Activated B cell treated with CpG ODN at 0.5 μM for 24 hours (primary cell): ENCODE measurements around the gene GALNT1. TPM values are rescaled to one million over a fixed set of nuclear protein-coding genes. Genes with fewer than 3 reads are reported as not detected.
A peak's percentile ranks its signal among the peaks of the same experiment; 100 is the strongest.

Experiments used
- ATAC-seq: fragments of 200-7000 bp; cut with Tn5 transposase; one replicate; pipeline ENCODE4 v1.10.0; 2021; ENCODE audit warnings: low read depth, mild to moderate bottlenecking, moderate library complexity
- CTCF ChIA-PET: fragments of 350-600 bp; sonication (Branson Sonifier 250); formaldehyde crosslinking; loops from one replicate; lab custom pipeline; 2021; ENCODE audit warnings: antibody characterized with exemption; lab: Charles Lee
- POLR2A ChIA-PET: fragments of 350-600 bp; sonication (Branson Sonifier 250); formaldehyde crosslinking; loops from one replicate; lab custom pipeline; 2021; ENCODE audit warnings: antibody characterized with exemption; lab: Charles Lee
- DNase-seq: peaks from one replicate; pipeline ENCODE4 v3.0.0; 2022
- H3K27ac Mint-ChIP-seq: one replicate; pipeline ENCODE4 v1.8.0; 2020; ENCODE audit warnings: mixed read lengths
- H3K27me3 Mint-ChIP-seq: one replicate; pipeline ENCODE4 v1.8.0; 2021; ENCODE audit warnings: mixed read lengths
- H3K36me3 Mint-ChIP-seq: one replicate; pipeline ENCODE4 v1.8.0; 2021; ENCODE audit warnings: low read depth, mixed read lengths
- H3K4me1 Mint-ChIP-seq: one replicate; pipeline ENCODE4 v1.8.0; 2021; ENCODE audit warnings: mixed read lengths
- H3K4me3 Mint-ChIP-seq: one replicate; pipeline ENCODE4 v1.8.0; 2020; ENCODE audit warnings: mild to moderate bottlenecking, mixed read lengths
- H3K9me3 Mint-ChIP-seq: one replicate; pipeline ENCODE4 v1.8.0; 2020; ENCODE audit warnings: mixed read lengths
- CTCF ChIP-seq: fragments of 200-600 bp; IDR thresholded peaks from one replicate; pipeline ENCODE4 v1.8.0; 2022; ENCODE audit warnings: antibody characterized with exemption, mild to moderate bottlenecking
- intact Hi-C: fragments of 100-400 bp; cut with micrococcal nuclease; formaldehyde crosslinking; loops from one replicate; pipeline ENCODE4 v1.15.1; 2024
- total RNA-seq: library from RNA; stranded (reverse); gene quantifications from 2 replicates; pipeline ENCODE4 v1.2.3, GENCODE V29; 2022

The GALNT1 gene
- 67.5 and 70.6 TPM in 2 replicates for total RNA-seq

- ChIA-PET POLR2A (interaction anchor here (0.9 to 5.9 kb wide), 12 partner anchors 13 to 391 kb away, joined by 3 to 84 read pairs (median 6); partner anchors contain the start of genes INO80C, RMP24 and ZSCAN30), CTCF (interaction anchor here (1.8 kb wide), 1 partner anchor 10 kb away, joined by 8 read pairs; no protein-coding TSS in a partner anchor)
- H3K4me3 Mint-ChIP-seq = peak within 1 kb of the TSS; percentile 84
- no peaks in the 10 kb centered on the region for H3K27me3 Mint-ChIP-seq
- peak within 1 kb of the TSS; percentile 84 for H3K27ac Mint-ChIP-seq
- peak; percentile 40 for ATAC-seq
- intact Hi-C loops = loop anchor here (1.0 to 5.0 kb wide), 5 partner anchors 173 to 539 kb away; partner anchors contain the start of genes MAPRE2, RMP24, RPRD1A and ZNF397
- DNase-seq = no peak
- H3K36me3 Mint-ChIP-seq = peaks cover 10% of the 10 kb centered on the region
- H3K4me1 Mint-ChIP-seq = peaks cover 43% of the 10 kb centered on the region
- peaks cover 2% of the 10 kb centered on the region for H3K9me3 Mint-ChIP-seq
- no peak for TF ChIP-seq CTCF
These were observed at the start of gene GALNT1 for GRCh38 chr18:35581546-35581897. Gene GALNT1, plus strand, starts transcription at chr18:35581740. Its CDS starts 72,923 bp downstream, at chr18:35654663.

- Mint-ChIP-seq H3K36me3 (no peaks in the 10 kb centered on the region), H3K4me1 (no peaks in the 10 kb centered on the region), H3K27ac (no peak overlapping the region), H3K9me3 (peaks cover 29% of the 10 kb centered on the region), H3K27me3 (peaks cover 10% of the 10 kb centered on the region), H3K4me3 (no peak overlapping the region)
- POLR2A ChIA-PET = no interaction called here
- intact Hi-C loops = no loop called here
- CTCF ChIA-PET = no interaction called here
- no peak for TF ChIP-seq CTCF
- DNase-seq (no peak), ATAC-seq (no peak)
These were observed 47.6 kb upstream of the GALNT1 start for GRCh38 chr18:35533916-35534405.

GRCh38 chr18:35535297-35535696, 46.2 kb upstream of the GALNT1 start:
- POLR2A ChIA-PET = no interaction called here
- intact Hi-C loops = no loop called here
- CTCF ChIA-PET = no interaction called here
- H3K36me3 Mint-ChIP-seq = no peaks in the 10 kb centered on the region
- no peak overlapping the region for H3K27ac Mint-ChIP-seq
- H3K4me1 Mint-ChIP-seq = no peaks in the 10 kb centered on the region
- H3K4me3 Mint-ChIP-seq = no peak overlapping the region
- peaks cover 25% of the 10 kb centered on the region for H3K9me3 Mint-ChIP-seq
- ATAC-seq (no peak), DNase-seq (no peak)
- TF ChIP-seq CTCF = no peak
- H3K27me3 Mint-ChIP-seq = peaks cover 9% of the 10 kb centered on the region

GRCh38 chr18:35542356-35542755, 39.2 kb upstream of the GALNT1 start:
- ChIA-PET CTCF (no interaction called here), POLR2A (no interaction called here)
- Mint-ChIP-seq H3K36me3 (no peaks in the 10 kb centered on the region), H3K9me3 (peaks cover 8% of the 10 kb centered on the region), H3K27me3 (no peaks in the 10 kb centered on the region), H3K4me1 (no peaks in the 10 kb centered on the region), H3K4me3 (no peak overlapping the region), H3K27ac (no peak overlapping the region)
- intact Hi-C loops = no loop called here
- TF ChIP-seq CTCF = no peak
- DNase-seq (no peak), ATAC-seq (no peak)

GRCh38 chr18:35547008-35547605, 34.4 kb upstream of the GALNT1 start:
- H3K9me3 Mint-ChIP-seq = peaks cover 5% of the 10 kb centered on the region
- no peaks in the 10 kb centered on the region for H3K4me1 Mint-ChIP-seq
- no peaks in the 10 kb centered on the region for H3K27me3 Mint-ChIP-seq
- H3K36me3 Mint-ChIP-seq = no peaks in the 10 kb centered on the region
- H3K4me3 Mint-ChIP-seq = no peak overlapping the region
- intact Hi-C loops = no loop called here
- DNase-seq = no peak
- CTCF ChIA-PET = no interaction called here
- H3K27ac Mint-ChIP-seq = no peak overlapping the region
- TF ChIP-seq CTCF = no peak
- ATAC-seq = no peak
- POLR2A ChIA-PET = no interaction called here
